Activated CD4-positive, alpha-beta T cell treated with anti-CD3 and anti-CD28 coated beads for 36 hours (primary cell): ENCODE measurements around the gene MZB1. TPM values are rescaled to one million over a fixed set of nuclear protein-coding genes. Genes with fewer than 3 reads are reported as not detected.

ENCODE experiments used
- ATAC-seq: fragments of 200-7000 bp; cut with Tn5 transposase; one replicate; pipeline ENCODE4 v1.10.0; 2021; ENCODE audit warnings: mild to moderate bottlenecking, moderate library complexity
- CTCF ChIA-PET: fragments of 350-600 bp; sonication (Branson Sonifier 250); formaldehyde crosslinking; loops from one replicate; lab custom pipeline; 2021; ENCODE audit warnings: antibody characterized with exemption; lab: Charles Lee
- POLR2A ChIA-PET: fragments of 350-600 bp; sonication (Branson Sonifier 250); formaldehyde crosslinking; loops from one replicate; lab custom pipeline; 2021; ENCODE audit warnings: antibody characterized with exemption, inconsistent platforms; lab: Charles Lee
- DNase-seq: peaks from one replicate; pipeline ENCODE4 v3.0.0-alpha.2; 2020
- H3K27ac Mint-ChIP-seq: one replicate; pipeline ENCODE4 v1.8.0; 2021; ENCODE audit warnings: mixed read lengths
- H3K27me3 Mint-ChIP-seq: one replicate; pipeline ENCODE4 v1.8.0; 2021; ENCODE audit warnings: mixed read lengths
- H3K36me3 Mint-ChIP-seq: one replicate; pipeline ENCODE4 v1.8.0; 2021; ENCODE audit warnings: low read depth, mixed read lengths
- H3K4me1 Mint-ChIP-seq: one replicate; pipeline ENCODE4 v1.8.0; 2021; ENCODE audit warnings: mixed read lengths
- H3K4me3 Mint-ChIP-seq: one replicate; pipeline ENCODE4 v1.8.0; 2021; ENCODE audit warnings: mild to moderate bottlenecking, moderate library complexity, mixed read lengths
- H3K9me3 Mint-ChIP-seq: one replicate; pipeline ENCODE4 v1.8.0; 2021; ENCODE audit warnings: low read depth, mixed read lengths
- intact Hi-C, 2 experiments: fragments of 100-400 bp; cut with DNase I in 1 of 2; cut with micrococcal nuclease in 1 of 2; formaldehyde crosslinking; loops; one replicate each; pipeline versions ENCODE4 v1.14.2 to v1.15.1; 2022 to 2024; cut with DNase I, micrococcal nuclease
- total RNA-seq, 2 experiments: library from RNA; stranded (reverse); gene quantifications; one replicate each; pipeline ENCODE4 v1.2.3, GENCODE V29; 2021

The MZB1 gene
- total RNA-seq, 2 experiments from 2014 or later, result 7.8 to 9.8 TPM

DNA sequence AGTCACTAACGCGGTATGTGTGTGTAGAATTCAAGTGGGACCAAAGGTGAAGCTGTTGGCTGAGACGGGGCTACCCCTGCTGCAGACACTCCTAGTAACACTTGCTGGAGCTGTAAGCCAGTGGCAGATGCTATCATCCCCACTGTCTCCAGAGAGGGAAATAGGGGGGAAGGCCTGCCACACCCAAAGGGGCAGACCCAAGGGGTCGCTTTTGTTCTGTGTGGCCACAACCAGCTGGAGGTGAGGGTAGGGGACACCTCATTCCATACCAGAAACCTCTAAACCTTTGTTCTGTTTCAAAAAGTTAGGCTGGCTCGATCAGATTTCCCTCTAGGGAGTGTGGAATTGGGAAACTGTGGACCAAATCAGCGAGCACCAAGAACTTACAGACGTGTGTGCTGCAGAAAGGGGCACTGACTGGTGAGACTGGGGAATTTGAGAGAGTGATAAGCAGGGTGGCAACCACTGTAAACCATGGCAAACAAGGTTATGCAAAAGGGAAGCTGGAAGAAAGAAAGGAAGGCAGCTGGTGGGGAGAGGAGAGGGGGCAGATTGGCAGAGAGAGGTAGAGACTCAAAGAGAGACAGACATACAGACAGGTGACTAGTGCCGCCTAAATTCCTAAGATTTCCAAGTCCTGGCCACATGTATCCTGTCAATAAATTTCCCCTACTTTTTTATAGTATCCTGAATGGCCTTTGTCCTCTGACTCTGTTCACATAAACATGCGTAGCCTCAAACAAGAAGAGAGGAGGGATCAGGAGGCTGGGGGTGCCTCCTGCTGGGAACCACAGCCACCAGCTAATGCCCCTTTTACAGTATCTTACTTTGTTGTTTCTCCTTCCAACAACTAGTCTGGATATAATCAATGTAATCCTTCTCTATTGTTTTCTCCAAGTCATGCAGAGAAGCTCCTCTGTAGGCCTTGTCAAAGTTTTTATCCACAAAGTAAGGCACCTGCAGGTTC, 29.8 kb upstream of the MZB1 start:
- DNase-seq, result no peak
- H3K4me3 Mint-ChIP-seq, result no peak overlapping the region
- ChIA-PET CTCF (interaction anchor here (0.7 to 9.3 kb wide), 11 partner anchors 11 to 215 kb away, joined by 3 to 254 read pairs (median 4); partner anchors contain the start of genes DNAJC18 and SPATA24), POLR2A (interaction anchor here (0.7 to 1.4 kb wide), 2 partner anchors 58 to 100 kb away, joined by 3 read pairs; no protein-coding TSS in a partner anchor)
- H3K36me3 Mint-ChIP-seq, result peaks cover 53% of the 10 kb centered on the region
- H3K27me3 Mint-ChIP-seq, result no peaks in the 10 kb centered on the region
- no peaks in the 10 kb centered on the region for H3K9me3 Mint-ChIP-seq
- intact Hi-C loops, result loop anchor here (5.0 to 10.0 kb wide), 6 partner anchors 215 to 348 kb away; no protein-coding TSS in a partner anchor
- ATAC-seq, result no peak
- peaks cover 33% of the 10 kb centered on the region for H3K4me1 Mint-ChIP-seq
- peak overlapping the region; percentile 11 for H3K27ac Mint-ChIP-seq

DNA sequence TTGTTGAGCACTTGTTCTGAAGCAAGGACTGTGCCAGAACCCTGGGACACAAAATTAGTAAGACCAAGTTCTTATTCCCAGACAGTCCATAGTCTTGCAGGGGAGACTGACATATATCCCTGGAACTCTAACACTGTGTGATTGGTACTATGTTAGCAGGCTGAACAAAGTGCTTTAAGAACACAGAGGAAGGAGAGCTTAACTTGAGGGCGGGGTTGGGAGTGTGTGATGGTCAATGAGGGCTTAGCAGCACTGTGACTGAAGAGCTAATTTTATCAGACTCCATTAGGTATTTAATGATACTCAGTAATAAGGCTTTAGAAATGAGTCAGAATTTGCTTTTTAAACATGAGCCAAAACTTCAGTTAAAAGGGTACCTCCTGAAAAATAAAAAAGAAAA, 29.1 kb upstream of the MZB1 start:
- Mint-ChIP-seq H3K27ac (no peak overlapping the region), H3K36me3 (peaks cover 49% of the 10 kb centered on the region), H3K9me3 (no peaks in the 10 kb centered on the region), H3K4me3 (no peak overlapping the region), H3K27me3 (no peaks in the 10 kb centered on the region), H3K4me1 (peaks cover 40% of the 10 kb centered on the region)
- intact Hi-C loops, result loop anchor here (5.0 to 10.0 kb wide), 4 partner anchors 216 to 346 kb away; no protein-coding TSS in a partner anchor
- ChIA-PET CTCF (interaction anchor here (0.7 to 9.3 kb wide), 4 partner anchors 16 to 193 kb away, joined by 3 to 254 read pairs (median 5); partner anchors contain the start of gene SPATA24), POLR2A (interaction anchor here (0.7 kb wide), 1 partner anchor 101 kb away, joined by 3 read pairs; no protein-coding TSS in a partner anchor)
- ATAC-seq (no peak), DNase-seq (no peak)

DNA sequence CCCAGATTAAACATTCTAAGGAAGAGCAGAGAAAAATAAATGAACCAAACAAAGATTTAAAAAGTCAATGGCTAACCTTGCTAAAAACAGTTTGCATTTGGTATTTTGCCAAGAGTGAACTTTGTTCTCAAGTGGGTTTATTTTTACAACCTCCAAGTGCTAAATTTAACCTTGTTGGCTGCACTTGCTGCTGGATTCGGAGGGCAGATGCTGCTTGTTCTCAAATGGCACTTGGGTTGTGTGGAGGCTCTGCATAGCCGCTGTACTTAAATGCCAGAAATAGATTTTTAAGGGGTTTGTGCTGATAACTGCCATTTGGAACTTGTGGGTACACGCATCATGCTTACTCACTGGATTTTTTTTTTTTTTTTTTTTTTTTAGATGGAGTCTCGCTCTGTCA, 27.5 kb upstream of the MZB1 start:
- ChIA-PET CTCF (interaction anchor here (0.5 to 9.3 kb wide), 3 partner anchors 99 to 918 kb away, joined by 3 to 254 read pairs (median 3); no protein-coding TSS in a partner anchor), POLR2A (no interaction called here)
- peak overlapping the region; percentile 98 for H3K27ac Mint-ChIP-seq
- no peak overlapping the region for H3K4me3 Mint-ChIP-seq
- H3K27me3 Mint-ChIP-seq, result no peaks in the 10 kb centered on the region
- peaks cover 51% of the 10 kb centered on the region for H3K36me3 Mint-ChIP-seq
- DNase-seq, result no peak
- no peaks in the 10 kb centered on the region for H3K9me3 Mint-ChIP-seq
- ATAC-seq, result no peak
- H3K4me1 Mint-ChIP-seq, result peaks cover 50% of the 10 kb centered on the region
- intact Hi-C loops, result loop anchor here (5.0 to 10.0 kb wide), 4 partner anchors 218 to 348 kb away; no protein-coding TSS in a partner anchor

DNA sequence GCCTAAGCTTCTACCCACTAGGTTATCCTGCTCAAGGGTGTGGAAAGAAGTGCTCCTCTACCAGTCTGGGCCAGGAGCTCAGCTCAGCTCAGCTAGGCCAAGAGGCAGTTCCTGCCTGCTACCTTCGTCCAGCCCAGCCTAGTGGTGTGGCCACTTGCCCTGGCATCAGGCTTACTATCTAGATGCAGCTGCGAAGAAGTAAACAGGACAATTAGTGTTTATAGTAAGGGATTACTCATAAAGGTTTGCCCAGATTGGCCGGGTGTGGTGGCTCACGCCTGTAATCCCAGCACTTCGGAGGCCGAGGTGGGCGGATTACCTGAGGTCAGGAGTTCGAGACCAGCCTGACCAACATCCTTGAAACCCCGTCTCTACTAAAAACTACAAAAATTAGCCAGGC, 26.9 kb upstream of the MZB1 start:
- peaks cover 54% of the 10 kb centered on the region for H3K36me3 Mint-ChIP-seq
- intact Hi-C loops, result loop anchor here (5.0 to 10.0 kb wide), 4 partner anchors 218 to 348 kb away; no protein-coding TSS in a partner anchor
- no peaks in the 10 kb centered on the region for H3K27me3 Mint-ChIP-seq
- H3K4me1 Mint-ChIP-seq, result peaks cover 49% of the 10 kb centered on the region
- CTCF ChIA-PET, result interaction anchor here (0.5 to 3.5 kb wide), 5 partner anchors 13 to 917 kb away, joined by 3 to 14 read pairs (median 4); partner anchors contain the start of gene SPATA24
- H3K9me3 Mint-ChIP-seq, result no peaks in the 10 kb centered on the region
- ATAC-seq, result no peak
- H3K27ac Mint-ChIP-seq, result peak overlapping the region; percentile 98
- POLR2A ChIA-PET, result interaction anchor here (1.5 to 1.6 kb wide), 2 partner anchors 12 to 65 kb away, joined by 3 to 7 read pairs; partner anchors contain the start of genes SPATA24 and STING1
- H3K4me3 Mint-ChIP-seq, result no peak overlapping the region
- no peak for DNase-seq

DNA sequence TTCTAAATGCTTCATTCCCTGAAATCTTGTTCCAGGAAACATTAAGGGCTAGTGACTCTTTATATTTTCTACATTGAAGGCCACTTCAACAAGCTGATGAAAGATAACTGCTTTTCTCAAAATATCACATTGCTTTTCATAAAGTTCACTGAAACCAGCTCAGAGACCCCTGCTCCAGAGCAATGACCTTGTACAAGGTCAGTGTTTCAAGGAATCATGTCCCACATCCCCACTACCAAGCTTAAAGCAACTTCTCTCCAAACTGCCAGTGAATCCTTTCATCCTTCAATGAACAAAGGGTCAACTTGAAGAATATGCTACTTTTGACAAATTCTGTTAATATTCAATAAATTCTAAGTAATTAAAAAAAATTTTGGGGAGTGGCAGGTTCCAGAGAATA, 26.2 kb upstream of the MZB1 start:
- DNase-seq (no peak), ATAC-seq (no peak)
- Mint-ChIP-seq H3K4me3 (peak overlapping the region; percentile 60), H3K27me3 (no peaks in the 10 kb centered on the region), H3K9me3 (no peaks in the 10 kb centered on the region), H3K27ac (peak overlapping the region; percentile 98), H3K36me3 (peaks cover 55% of the 10 kb centered on the region), H3K4me1 (peaks cover 49% of the 10 kb centered on the region)
- ChIA-PET POLR2A (interaction anchor here (0.8 to 1.6 kb wide), 5 partner anchors 12 to 119 kb away, joined by 3 to 7 read pairs (median 5); partner anchors contain the start of genes DNAJC18, SPATA24 and STING1), CTCF (interaction anchor here (0.5 to 3.5 kb wide), 11 partner anchors 9 to 577 kb away, joined by 3 to 14 read pairs (median 4); partner anchors contain the start of genes PAIP2, SPATA24 and STING1)
- intact Hi-C loops, result loop anchor here (1.0 to 10.0 kb wide), 13 partner anchors 12 to 349 kb away; partner anchors contain the start of genes DNAJC18 (in 1 of the 2), SPATA24 (in 1 of the 2) and UBE2D2 (in 1 of the 2)

DNA sequence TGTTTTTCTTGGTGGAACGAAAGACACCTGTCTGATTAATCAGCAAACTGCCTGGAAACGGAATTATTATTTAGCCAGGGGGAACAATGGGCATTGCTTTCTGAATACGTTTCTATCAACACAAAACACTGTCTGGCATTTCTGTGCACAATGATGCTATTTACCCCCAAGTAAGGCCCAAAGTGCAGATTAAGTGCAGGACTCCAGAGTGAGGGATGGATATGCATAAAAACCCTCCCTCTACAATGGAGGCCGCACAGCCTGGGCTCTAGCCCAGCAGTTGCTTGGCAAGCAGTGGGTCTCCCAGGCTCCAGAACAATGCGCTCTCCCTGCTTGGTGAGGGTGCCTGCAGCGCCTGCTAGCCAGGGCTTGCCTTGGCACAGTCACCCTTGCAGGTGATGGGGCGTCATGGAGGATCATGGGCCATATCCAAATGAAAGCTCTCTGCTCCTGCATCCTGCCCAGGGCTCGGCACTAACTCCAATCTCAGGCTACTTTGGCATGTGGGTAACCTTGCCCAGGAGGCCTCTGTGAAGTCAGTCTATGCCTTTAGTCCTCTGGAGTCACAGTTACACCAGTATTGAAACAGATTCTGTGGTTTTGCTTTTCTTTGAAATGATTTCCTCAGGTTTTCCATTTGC, 25.6 kb upstream of the MZB1 start:
- peak; percentile 74 for DNase-seq
- peaks cover 49% of the 10 kb centered on the region for H3K4me1 Mint-ChIP-seq

DNA sequence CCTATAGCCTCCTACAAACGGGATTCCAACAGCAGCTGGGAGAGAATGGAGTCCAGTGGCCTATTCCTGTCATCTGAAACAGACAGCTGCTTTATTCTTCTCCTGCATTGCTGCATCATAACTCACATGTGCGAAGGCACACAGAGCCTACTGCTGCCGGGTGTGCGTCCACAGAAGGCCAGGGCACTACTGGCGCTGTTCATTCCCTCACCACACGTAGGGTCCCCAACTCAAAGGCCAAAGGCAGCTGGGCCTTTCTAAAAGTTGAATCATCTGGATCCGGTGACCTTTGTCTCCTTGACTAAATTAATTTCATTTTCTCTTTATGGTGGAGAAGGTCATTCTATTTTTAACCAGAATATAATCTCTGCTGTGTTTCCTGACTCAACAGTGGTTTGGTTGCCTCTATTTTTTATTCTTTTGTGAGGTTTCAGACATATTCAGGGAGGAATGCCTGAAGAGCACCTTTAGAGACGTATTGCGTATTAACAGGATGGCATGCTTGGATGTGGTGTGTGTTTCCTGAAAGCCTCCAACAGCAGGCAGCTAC, 24.9 kb upstream of the MZB1 start:
- Mint-ChIP-seq H3K4me3 (peak overlapping the region; percentile 60), H3K27me3 (no peaks in the 10 kb centered on the region), H3K27ac (peak overlapping the region; percentile 98), H3K9me3 (no peaks in the 10 kb centered on the region), H3K36me3 (peaks cover 53% of the 10 kb centered on the region), H3K4me1 (peaks cover 49% of the 10 kb centered on the region)
- ChIA-PET POLR2A (interaction anchor here (0.6 to 1.5 kb wide), 10 partner anchors 22 to 346 kb away, joined by 3 to 6 read pairs (median 4); partner anchors contain the start of genes DNAJC18 and MZB1), CTCF (interaction anchor here (0.6 to 3.5 kb wide), 14 partner anchors 8 to 152 kb away, joined by 3 to 14 read pairs (median 4); partner anchors contain the start of genes DNAJC18, PAIP2, SPATA24 and STING1)
- DNase-seq, result peak; percentile 42
- peak; percentile 14 for ATAC-seq
- intact Hi-C loops, result loop anchor here (1.0 to 10.0 kb wide), 13 partner anchors 10 to 350 kb away; partner anchors contain the start of genes SPATA24 (in 2 of the 2), DNAJC18 (in 1 of the 2) and UBE2D2 (in 1 of the 2)

More for the DNA sequence above, 25.6 kb upstream of the MZB1 start:
- no peaks in the 10 kb centered on the region for H3K27me3 Mint-ChIP-seq
- peaks cover 54% of the 10 kb centered on the region for H3K36me3 Mint-ChIP-seq
- no peaks in the 10 kb centered on the region for H3K9me3 Mint-ChIP-seq
- H3K27ac Mint-ChIP-seq, result peak overlapping the region; percentile 98
- peak; percentile 78 for ATAC-seq
- intact Hi-C loops, result loop anchor here (1.0 to 10.0 kb wide), 13 partner anchors 11 to 349 kb away; partner anchors contain the start of genes DNAJC18 (in 1 of the 2), SPATA24 (in 1 of the 2) and UBE2D2 (in 1 of the 2)
- peak overlapping the region; percentile 60 for H3K4me3 Mint-ChIP-seq
- ChIA-PET CTCF (interaction anchor here (0.8 to 3.5 kb wide), 13 partner anchors 9 to 108 kb away, joined by 3 to 14 read pairs (median 4); partner anchors contain the start of genes DNAJC18, PAIP2, SPATA24 and STING1), POLR2A (interaction anchor here (0.6 to 1.6 kb wide), 8 partner anchors 11 to 345 kb away, joined by 3 to 7 read pairs (median 4); partner anchors contain the start of genes DNAJC18, SPATA24 and STING1)

DNA sequence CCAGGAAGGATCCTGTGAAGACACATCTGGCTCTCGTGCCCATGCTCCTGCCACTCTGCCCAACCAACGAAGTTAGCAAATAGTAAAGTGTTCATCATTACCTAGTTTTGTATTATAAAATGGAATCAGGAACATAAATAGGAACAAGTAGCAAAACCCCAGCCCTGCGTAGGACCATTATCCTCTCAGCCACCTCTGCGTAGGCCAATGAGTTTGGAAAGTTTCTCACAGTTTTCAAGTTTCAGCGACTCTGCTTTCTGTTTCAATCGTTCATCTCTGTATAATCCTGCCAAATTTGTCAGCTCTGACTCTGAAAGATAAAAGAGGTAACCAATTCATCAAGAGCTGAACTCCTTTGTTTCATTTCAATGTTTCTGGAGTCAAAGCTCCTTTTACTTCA, 24.2 kb upstream of the MZB1 start:
- H3K36me3 Mint-ChIP-seq, result peaks cover 49% of the 10 kb centered on the region
- DNase-seq (peak; percentile 58), ATAC-seq (peak; percentile 69)
- peak overlapping the region; percentile 15 for H3K4me3 Mint-ChIP-seq
- H3K27ac Mint-ChIP-seq, result peak overlapping the region; percentile 98
- H3K4me1 Mint-ChIP-seq, result peaks cover 49% of the 10 kb centered on the region
- no peaks in the 10 kb centered on the region for H3K27me3 Mint-ChIP-seq
- ChIA-PET POLR2A (interaction anchor here (0.7 to 1.5 kb wide), 8 partner anchors 10 to 68 kb away, joined by 3 to 6 read pairs (median 4); partner anchors contain the start of genes DNAJC18, MZB1 and SPATA24), CTCF (interaction anchor here (0.6 to 3.5 kb wide), 16 partner anchors 8 to 198 kb away, joined by 3 to 14 read pairs (median 4); partner anchors contain the start of genes DNAJC18, PAIP2, SPATA24 and STING1)
- H3K9me3 Mint-ChIP-seq, result no peaks in the 10 kb centered on the region
- intact Hi-C loops, result loop anchor here (1.0 to 10.0 kb wide), 6 partner anchors 10 to 351 kb away; partner anchors contain the start of gene SPATA24 (in 1 of the 2)

DNA sequence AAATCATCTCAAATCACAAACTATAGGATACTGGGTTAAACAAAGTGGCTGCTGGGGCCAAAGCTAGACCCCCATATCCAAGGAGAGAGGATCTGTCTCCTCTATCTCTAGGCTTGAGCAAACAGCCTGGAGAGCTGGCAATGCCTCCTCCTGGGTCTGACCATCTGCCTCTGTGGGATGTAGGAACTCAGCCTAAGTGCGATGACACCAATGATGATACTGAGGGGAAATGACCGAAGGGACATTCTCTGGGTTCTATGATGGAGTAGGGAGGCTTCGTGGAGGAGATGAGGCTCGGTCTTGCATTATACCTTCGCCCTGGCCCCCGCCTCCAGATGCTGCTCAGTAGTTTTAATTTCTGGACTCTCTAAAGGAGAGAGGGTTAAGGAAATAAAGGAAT, 23.4 kb upstream of the MZB1 start:
- H3K4me1 Mint-ChIP-seq, result peaks cover 49% of the 10 kb centered on the region
- DNase-seq, result no peak
- no peaks in the 10 kb centered on the region for H3K27me3 Mint-ChIP-seq
- intact Hi-C loops, result loop anchor here in 1 of 2 experiments (10.0 kb wide), 2 partner anchors 222 to 352 kb away; no protein-coding TSS in a partner anchor
- no peak for ATAC-seq
- CTCF ChIA-PET, result interaction anchor here (0.9 to 3.5 kb wide), 4 partner anchors 10 to 199 kb away, joined by 3 to 14 read pairs (median 4); partner anchors contain the start of gene SPATA24
- no peaks in the 10 kb centered on the region for H3K9me3 Mint-ChIP-seq
- POLR2A ChIA-PET, result interaction anchor here (1.0 kb wide), 1 partner anchor 9 kb away, joined by 4 read pairs; the partner anchor contains the start of gene SPATA24
- peaks cover 42% of the 10 kb centered on the region for H3K36me3 Mint-ChIP-seq
- no peak overlapping the region for H3K4me3 Mint-ChIP-seq
- peak overlapping the region; percentile 98 for H3K27ac Mint-ChIP-seq
